RWPE2 (cell line): ENCODE data around the gene TANC1.
A peak's percentile ranks its signal among the peaks of the same experiment; 100 is the strongest.

Source experiments
- ATAC-seq: fragments of 200-7000 bp; cut with Tn5 transposase; 3 replicates; pipeline ENCODE4 v1.9.1; 2021; ENCODE audit warnings: low read depth
- DNase-seq: peaks from one replicate; pipeline ENCODE4 v3.0.0-alpha.2; 2020; ENCODE audit warnings: low spot score
- H3K27ac ChIP-seq: fragments of 450-650 bp; 2 replicates; pipeline ENCODE4 v1.5.1; 2017; ENCODE audit warnings: mild to moderate bottlenecking; ENCODE audit not compliant: poor library complexity, severe bottlenecking
- H3K27me3 ChIP-seq: fragments of 250-450 bp; sonication (Bioruptor Pico); 2 replicates; pipeline ENCODE4 v1.5.1; 2021; ENCODE audit warnings: mild to moderate bottlenecking, moderate library complexity; ENCODE audit not compliant: insufficient read depth, poor library complexity, severe bottlenecking
- H3K36me3 ChIP-seq: fragments of 250-450 bp; sonication (Bioruptor Pico); 2 replicates; pipeline ENCODE4 v1.5.1; 2020; ENCODE audit warnings: low read depth, mild to moderate bottlenecking, moderate library complexity
- H3K4me1 ChIP-seq: fragments of 250-450 bp; sonication (Bioruptor Pico); 2 replicates; pipeline ENCODE4 v1.5.1; 2021; ENCODE audit warnings: mild to moderate bottlenecking, moderate library complexity; ENCODE audit not compliant: insufficient read depth, poor library complexity, severe bottlenecking
- H3K4me3 ChIP-seq: fragments of 250-450 bp; sonication (Bioruptor Pico); 2 replicates; pipeline ENCODE4 v1.5.1; 2021; ENCODE audit warnings: mild to moderate bottlenecking, moderate library complexity; ENCODE audit not compliant: severe bottlenecking
- H3K9me3 ChIP-seq: fragments of 250-450 bp; sonication (Bioruptor Pico); 2 replicates; pipeline ENCODE4 v1.5.1; 2021; ENCODE audit warnings: mild to moderate bottlenecking, moderate library complexity; ENCODE audit not compliant: severe bottlenecking
- CTCF ChIP-seq: fragments of 450-650 bp; IDR thresholded peaks from one replicate; pipeline ENCODE4 v1.5.1; 2017; ENCODE audit warnings: mild to moderate bottlenecking, moderate library complexity; ENCODE audit not compliant: poor library complexity, severe bottlenecking

The TANC1 gene

GRCh38 chr2:159116922-159117321, 148.5 kb downstream of the TANC1 start:
- ATAC-seq (no peak), DNase-seq (no peak)
- H3K27ac ChIP-seq = no peak overlapping the region
- no peaks in the 10 kb centered on the region for H3K27me3 ChIP-seq
- H3K9me3 ChIP-seq = no peaks in the 10 kb centered on the region
- no peak overlapping the region for H3K4me3 ChIP-seq
- H3K4me1 ChIP-seq = peaks cover 2% of the 10 kb centered on the region
- H3K36me3 ChIP-seq = no peaks in the 10 kb centered on the region
- no peak for TF ChIP-seq CTCF

- no peak for TF ChIP-seq CTCF
- H3K4me1 ChIP-seq = peaks cover 2% of the 10 kb centered on the region
- no peaks in the 10 kb centered on the region for H3K36me3 ChIP-seq
- peak overlapping the region; percentile 21 for H3K27ac ChIP-seq
- H3K9me3 ChIP-seq = no peaks in the 10 kb centered on the region
- no peak for DNase-seq
- no peak for ATAC-seq
- no peak overlapping the region for H3K4me3 ChIP-seq
- H3K27me3 ChIP-seq = no peaks in the 10 kb centered on the region
These were observed 149.2 kb downstream of the TANC1 start for GRCh38 chr2:159117658-159118057.

- Histone ChIP-seq H3K27me3 (no peaks in the 10 kb centered on the region), H3K4me1 (peaks cover 2% of the 10 kb centered on the region), H3K9me3 (no peaks in the 10 kb centered on the region), H3K36me3 (no peaks in the 10 kb centered on the region), H3K4me3 (no peak overlapping the region), H3K27ac (peak overlapping the region; percentile 21)
- peak; percentile 89 for TF ChIP-seq CTCF
- peak; percentile 69 for DNase-seq
- peak; percentile 92 for ATAC-seq
These were observed 149.8 kb downstream of the TANC1 start for GRCh38 chr2:159118115-159118858.

GRCh38 chr2:159118859-159119500, 150.5 kb downstream of the TANC1 start:
- H3K27me3 ChIP-seq = no peaks in the 10 kb centered on the region

More at GRCh38 chr2:159118859-159119500, 150.5 kb downstream of the TANC1 start:
- DNase-seq = no peak
- Histone ChIP-seq H3K4me3 (no peak overlapping the region), H3K9me3 (no peaks in the 10 kb centered on the region), H3K36me3 (no peaks in the 10 kb centered on the region), H3K27ac (peak overlapping the region; percentile 21), H3K4me1 (peaks cover 9% of the 10 kb centered on the region)
- peak; percentile 72 for TF ChIP-seq CTCF
- ATAC-seq = no peak
